ENCODE measurements around the gene EML6. TPM values are rescaled to one million over a fixed set of nuclear protein-coding genes. Genes with fewer than 3 reads are reported as not detected.

Gene EML6
- total and polyA plus RNA-seq, 2 of the 8 experiments (the other 6 are each of a cell fraction or from before 2014, with no cell fraction given) = 1.2 to 1.6 TPM

- no peak for TF ChIP-seq CTCF (IDR thresholded peaks at IDR 0.05; ENCODE audit: control extremely low read depth in 1 of 3, insufficient read depth in 1 of 3, low read depth in 1 of 3, low read length in 3 of 3)
- no peak for TF ChIP-seq YY1 (IDR thresholded peaks at IDR 0.05; ENCODE audit: low read depth, low read length)
- TF ChIP-seq TBP (IDR thresholded peaks at IDR 0.05; ENCODE audit: low read depth, low read length) = no peak
- no peak for TF ChIP-seq CHD1 (IDR thresholded peaks at IDR 0.05; ENCODE audit: low read depth, low read length)
- no peak for TF ChIP-seq MAX (IDR thresholded peaks at IDR 0.05)
- no peak for TF ChIP-seq NANOG (IDR thresholded peaks at IDR 0.05; ENCODE audit: insufficient read depth, low read depth, low read length, poor library complexity, severe bottlenecking)
- TF ChIP-seq JUND (IDR thresholded peaks at IDR 0.05; ENCODE audit: low read length) = no peak
- TF ChIP-seq RFX5 (IDR thresholded peaks at IDR 0.05; ENCODE audit: borderline replicate concordance, low read depth, low read length) = no peak
- no peak for TF ChIP-seq ATF2 (IDR thresholded peaks at IDR 0.05; ENCODE audit: low read length)
- TF ChIP-seq CREB1 (IDR thresholded peaks at IDR 0.05) = no peak
Measured at GRCh38 chr2:54983345-54984220, 260.1 kb downstream of the EML6 start (continued).
